ENCODE measurements around the gene AP3S2. TPM values are rescaled to one million over a fixed set of nuclear protein-coding genes. Genes with fewer than 3 reads are reported as not detected.

AP3S2 gene
- total and polyA plus RNA-seq, 2 of the 8 experiments (the other 6 are each of a cell fraction or from before 2014, with no cell fraction given), result 19.2 to 45.4 TPM

DNA sequence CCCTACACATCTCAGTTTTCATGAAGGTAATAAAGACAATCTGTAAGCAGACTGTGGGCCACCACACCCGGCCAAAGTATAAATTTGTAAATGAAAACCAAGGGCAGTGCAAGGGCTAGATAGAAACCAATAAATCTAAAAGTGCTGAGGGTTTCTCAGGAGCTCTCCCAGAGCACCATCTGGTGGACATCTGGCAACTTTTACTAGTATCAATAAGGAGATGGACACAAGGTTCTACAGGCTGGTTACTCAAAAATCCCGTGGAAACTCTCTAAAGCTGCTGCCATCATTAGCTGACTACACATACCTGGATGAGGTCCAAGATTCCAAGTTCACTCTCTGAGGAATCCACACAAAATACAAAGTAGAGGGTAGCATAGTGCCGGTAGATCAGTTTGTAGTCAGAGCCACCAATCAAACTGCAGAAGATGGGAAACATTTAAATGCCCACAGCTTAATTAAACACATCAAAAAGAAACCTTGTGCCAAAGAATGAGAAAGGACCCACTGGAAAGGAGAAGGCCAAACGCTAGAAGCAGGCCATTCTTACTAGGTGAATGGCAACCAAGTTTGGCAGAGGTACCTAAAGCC lies 5.5 kb downstream of the AP3S2 start:
- H3K27me3 ChIP-seq (replicated peaks in 1 of 4; ENCODE audit: control insufficient read depth in 3 of 4, extremely low read depth in 1 of 4, insufficient read depth in 3 of 4, low read length in 3 of 4), result no peaks in the 10 kb centered on the region
- H3K4me3 ChIP-seq (ENCODE audit: extremely low read depth in 1 of 4, insufficient read depth in 2 of 4, low read depth in 3 of 4, low read length in 4 of 4), result no peak overlapping the region
- no peak overlapping the region for H2BK15ac ChIP-seq (ENCODE audit: low read length)
- no peak overlapping the region for H4K8ac ChIP-seq (ENCODE audit: extremely low read depth, insufficient read depth, low read length)
- peaks cover 0 to 24% of the 10 kb centered on the region in 2 experiments; a peak in 2 of 4 replicates for H3K79me2 ChIP-seq (ENCODE audit: control insufficient read depth in 1 of 2, insufficient read depth in 2 of 2, low read length in 2 of 2)
- no peak for FAIRE-seq
- H3K36me3 ChIP-seq (ENCODE audit: control insufficient read depth in 2 of 4, insufficient read depth in 4 of 4, low read length in 3 of 4), result peaks cover 0 to 24% (median 16%) of the 10 kb centered on the region in 4 experiments; a peak in 5 of 8 replicates
- no peak overlapping the region for H2AK5ac ChIP-seq (ENCODE audit: low read depth, low read length)
- TF ChIP-seq RBBP5 (IDR thresholded peaks at IDR 0.05; ENCODE audit: borderline replicate concordance, low read depth, low read length) (no peak), CTCF (IDR thresholded peaks at IDR 0.05; ENCODE audit: control extremely low read depth in 1 of 3, insufficient read depth in 1 of 3, low read depth in 1 of 3, low read length in 3 of 3) (peak in 2 of 3 experiments; percentile 41 to 49; a peak in 3 of 4 replicates), JUND (IDR thresholded peaks at IDR 0.05; ENCODE audit: low read length) (no peak), RFX5 (IDR thresholded peaks at IDR 0.05; ENCODE audit: borderline replicate concordance, low read depth, low read length) (no peak), RAD21 (IDR thresholded peaks at IDR 0.05 in 1 of 2, conservative IDR thresholded peaks at IDR 0.05 in 1 of 2; ENCODE audit: low read depth in 2 of 2, low read length in 2 of 2) (peak; percentile 53 to 67)
- no peak overlapping the region for H3K23ac ChIP-seq (ENCODE audit: insufficient read length)
- H3K18ac ChIP-seq (ENCODE audit: extremely low read depth, low read length), result no peak overlapping the region
- H3K27ac ChIP-seq (ENCODE audit: low read depth, low read length), result no peak overlapping the region
- no peaks in the 10 kb centered on the region; a peak in 1 of 7 replicates for H3K4me1 ChIP-seq (replicated peaks in 1 of 4; ENCODE audit: control insufficient read depth in 3 of 4, insufficient read depth in 4 of 4, low read length in 3 of 4)
- no peak overlapping the region for H2AFZ ChIP-seq (ENCODE audit: low read length)
- no peak for DNase-seq (ENCODE audit: low read depth in 1 of 2, low spot score in 2 of 2)
- no peaks in the 10 kb centered on the region; the same call in none of the 2 replicates for H3K79me1 ChIP-seq (ENCODE audit: low read depth, low read length)
- WGBS, 2 experiments (ENCODE audit: extremely low coverage in 1 of 2, insufficient coverage in 1 of 2, insufficient read length in 1 of 2, insufficient replicate concordance in 2 of 2, low coverage in 1 of 2, low lambda C conversion rate in 2 of 2, missing lambda C conversion rate in 1 of 2), result 89% methylated on average over 4 of the region's 4 CpGs; no CpG with 5 or more reads in 1 of the 2 experiments
- ChIA-PET POLR2A (ENCODE audit: partially characterized antibody) (interaction anchor here (1.1 to 1.5 kb wide), 2 partner anchors 11 to 148 kb away, joined by 3 to 4 read pairs; no protein-coding TSS in a partner anchor), CTCF (ENCODE audit: partially characterized antibody) (interaction anchor here (0.6 to 5.8 kb wide), 40 partner anchors 10 to 334 kb away, joined by 3 to 89 read pairs (median 4); partner anchors contain the start of gene MESP2)
- no peaks in the 10 kb centered on the region for H3K23me2 ChIP-seq (ENCODE audit: low read depth, low read length)
- no peak overlapping the region for H2BK20ac ChIP-seq (ENCODE audit: low read length)
- no peaks in the 10 kb centered on the region for H3K9me3 ChIP-seq (ENCODE audit: insufficient read depth in 2 of 2, low read depth in 1 of 2, low read length in 1 of 2)
- no peak overlapping the region for H3K4me2 ChIP-seq (ENCODE audit: insufficient read depth in 1 of 2, low read depth in 2 of 2, low read length in 2 of 2)
- H4K5ac ChIP-seq (ENCODE audit: insufficient read length, low read depth, low read length), result no peak overlapping the region
- H3K9ac ChIP-seq (replicated peaks in 1 of 4; ENCODE audit: extremely low read depth in 1 of 4, low read depth in 3 of 4, low read length in 3 of 4), result no peak overlapping the region
- H2BK12ac ChIP-seq (ENCODE audit: low read depth, low read length), result no peak overlapping the region
- no peak overlapping the region for H3K4ac ChIP-seq (replicated peaks; ENCODE audit: insufficient read length, low read depth, low read length)
- H2BK120ac ChIP-seq (replicated peaks; ENCODE audit: low read depth, low read length), result no peak overlapping the region
- H3K14ac ChIP-seq (ENCODE audit: insufficient read length), result no peak overlapping the region
- no peak overlapping the region for H2BK5ac ChIP-seq (ENCODE audit: low read depth, low read length)
- H4K20me1 ChIP-seq (replicated peaks in 1 of 2; ENCODE audit: control insufficient read depth in 1 of 2, insufficient read depth in 2 of 2, low read length in 2 of 2), result peaks cover 2% of the 10 kb centered on the region in 2 experiments
- H3K56ac ChIP-seq (replicated peaks; ENCODE audit: insufficient read length, low read depth, low read length), result no peak overlapping the region
- H4K91ac ChIP-seq (replicated peaks; ENCODE audit: insufficient read length, low read length), result no peak overlapping the region
